Nephron progenitor cell (in vitro differentiated cells): ENCODE measurements around the gene TRUB1.
"Not testable (repeated sequence)": the region's sequence is repeated elsewhere in the genome, so short reads cannot be mapped to it uniquely, and the experiment has no call there.

ENCODE experiments used
- DNase-seq: peaks from one replicate; pipeline ENCODE4 v3.0.0; 2021
- H3K27ac Mint-ChIP-seq: 2 replicates; pipeline ENCODE4 v1.8.0; 2021; ENCODE audit warnings: mild to moderate bottlenecking, moderate library complexity, mixed read lengths
- H3K27me3 Mint-ChIP-seq: 2 replicates; pipeline ENCODE4 v1.8.0; 2021; ENCODE audit warnings: mild to moderate bottlenecking, low read depth, mixed read lengths; ENCODE audit not compliant: poor library complexity
- H3K36me3 Mint-ChIP-seq: 2 replicates; pipeline ENCODE4 v1.8.0; 2021; ENCODE audit warnings: low read depth, mixed read lengths
- H3K4me1 Mint-ChIP-seq: 2 replicates; pipeline ENCODE4 v1.8.0; 2021; ENCODE audit warnings: mixed read lengths
- H3K4me3 Mint-ChIP-seq: 2 replicates; pipeline ENCODE4 v1.8.0; 2021; ENCODE audit warnings: mild to moderate bottlenecking, moderate library complexity, mixed read lengths
- H3K9me3 Mint-ChIP-seq: 2 replicates; pipeline ENCODE4 v1.8.0; 2021; ENCODE audit warnings: mild to moderate bottlenecking, moderate library complexity, mixed read lengths
- TF ChIP-seq, protein P1 (sequence below): fragments of 200-600 bp; sonication (generic); IDR thresholded peaks from 2 replicates; pipeline ENCODE4 v1.5.0; 2021; ENCODE audit warnings: antibody characterized with exemption

Gene TRUB1

GRCh38 chr10:114928818-114929217, 9.2 kb upstream of the TRUB1 start:
- Mint-ChIP-seq H3K4me1 (peaks cover 27% of the 10 kb centered on the region), H3K9me3 (peaks cover 19% of the 10 kb centered on the region), H3K27me3 (peaks cover 5% of the 10 kb centered on the region), H3K36me3 (peaks cover 7% of the 10 kb centered on the region), H3K4me3 (no peak overlapping the region), H3K27ac (no peak overlapping the region)
- TF ChIP-seq, protein P1, sequence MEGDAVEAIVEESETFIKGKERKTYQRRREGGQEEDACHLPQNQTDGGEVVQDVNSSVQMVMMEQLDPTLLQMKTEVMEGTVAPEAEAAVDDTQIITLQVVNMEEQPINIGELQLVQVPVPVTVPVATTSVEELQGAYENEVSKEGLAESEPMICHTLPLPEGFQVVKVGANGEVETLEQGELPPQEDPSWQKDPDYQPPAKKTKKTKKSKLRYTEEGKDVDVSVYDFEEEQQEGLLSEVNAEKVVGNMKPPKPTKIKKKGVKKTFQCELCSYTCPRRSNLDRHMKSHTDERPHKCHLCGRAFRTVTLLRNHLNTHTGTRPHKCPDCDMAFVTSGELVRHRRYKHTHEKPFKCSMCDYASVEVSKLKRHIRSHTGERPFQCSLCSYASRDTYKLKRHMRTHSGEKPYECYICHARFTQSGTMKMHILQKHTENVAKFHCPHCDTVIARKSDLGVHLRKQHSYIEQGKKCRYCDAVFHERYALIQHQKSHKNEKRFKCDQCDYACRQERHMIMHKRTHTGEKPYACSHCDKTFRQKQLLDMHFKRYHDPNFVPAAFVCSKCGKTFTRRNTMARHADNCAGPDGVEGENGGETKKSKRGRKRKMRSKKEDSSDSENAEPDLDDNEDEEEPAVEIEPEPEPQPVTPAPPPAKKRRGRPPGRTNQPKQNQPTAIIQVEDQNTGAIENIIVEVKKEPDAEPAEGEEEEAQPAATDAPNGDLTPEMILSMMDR = no peak
- DNase-seq = no peak

GRCh38 chr10:114930320-114930719, 7.7 kb upstream of the TRUB1 start:
- no peak overlapping the region for H3K27ac Mint-ChIP-seq
- H3K9me3 Mint-ChIP-seq = peaks cover 17% of the 10 kb centered on the region
- peaks cover 24% of the 10 kb centered on the region for H3K4me1 Mint-ChIP-seq
- H3K27me3 Mint-ChIP-seq = peaks cover 5% of the 10 kb centered on the region
- no peak for DNase-seq
- no peak overlapping the region for H3K4me3 Mint-ChIP-seq
- H3K36me3 Mint-ChIP-seq = peaks cover 5% of the 10 kb centered on the region
- TF ChIP-seq, protein P1 = no peak

GRCh38 chr10:114931072-114931679, 6.8 kb upstream of the TRUB1 start:
- H3K4me1 Mint-ChIP-seq = peaks cover 16% of the 10 kb centered on the region

GRCh38 chr10:114932225-114932624, 5.8 kb upstream of the TRUB1 start:
- TF ChIP-seq, protein P1 = no peak
- no peak for DNase-seq
- Mint-ChIP-seq H3K4me1 (peaks cover 10% of the 10 kb centered on the region), H3K27ac (no peak overlapping the region), H3K4me3 (no peak overlapping the region), H3K36me3 (peaks cover 5% of the 10 kb centered on the region), H3K9me3 (peaks cover 17% of the 10 kb centered on the region), H3K27me3 (peaks cover 5% of the 10 kb centered on the region)

More at GRCh38 chr10:114931072-114931679, 6.8 kb upstream of the TRUB1 start:
- peaks cover 5% of the 10 kb centered on the region for H3K27me3 Mint-ChIP-seq
- no peak overlapping the region for H3K4me3 Mint-ChIP-seq
- no peak overlapping the region for H3K27ac Mint-ChIP-seq
- TF ChIP-seq, protein P1 = no peak
- H3K36me3 Mint-ChIP-seq = peaks cover 5% of the 10 kb centered on the region
- DNase-seq = no peak
- H3K9me3 Mint-ChIP-seq = peaks cover 17% of the 10 kb centered on the region

DNA sequence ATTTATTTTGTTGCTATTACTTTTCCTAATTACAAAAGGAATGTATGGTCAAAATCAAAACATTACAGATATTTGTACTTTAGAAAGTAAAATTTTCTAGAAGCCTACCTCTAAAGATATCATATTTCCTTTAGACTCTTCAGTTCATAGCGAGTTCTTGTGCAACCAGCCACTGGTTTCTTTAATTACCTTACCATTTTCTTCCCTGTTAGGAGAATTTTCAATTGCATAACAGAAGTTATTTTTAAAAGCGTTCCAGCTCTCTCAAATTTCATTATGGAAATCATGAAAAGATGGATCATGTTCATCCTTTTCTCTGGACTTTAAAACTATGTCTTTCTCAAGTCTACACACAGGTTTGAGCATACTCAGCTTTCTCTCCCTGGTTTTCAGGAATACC, 5.0 kb upstream of the TRUB1 start:
- Mint-ChIP-seq H3K27ac (no peak overlapping the region), H3K27me3 (peaks cover 5% of the 10 kb centered on the region), H3K36me3 (peaks cover 5% of the 10 kb centered on the region), H3K4me3 (no peak overlapping the region), H3K4me1 (peaks cover 3% of the 10 kb centered on the region), H3K9me3 (peaks cover 17% of the 10 kb centered on the region)
- DNase-seq = no peak
- TF ChIP-seq, protein P1 = no peak

DNA sequence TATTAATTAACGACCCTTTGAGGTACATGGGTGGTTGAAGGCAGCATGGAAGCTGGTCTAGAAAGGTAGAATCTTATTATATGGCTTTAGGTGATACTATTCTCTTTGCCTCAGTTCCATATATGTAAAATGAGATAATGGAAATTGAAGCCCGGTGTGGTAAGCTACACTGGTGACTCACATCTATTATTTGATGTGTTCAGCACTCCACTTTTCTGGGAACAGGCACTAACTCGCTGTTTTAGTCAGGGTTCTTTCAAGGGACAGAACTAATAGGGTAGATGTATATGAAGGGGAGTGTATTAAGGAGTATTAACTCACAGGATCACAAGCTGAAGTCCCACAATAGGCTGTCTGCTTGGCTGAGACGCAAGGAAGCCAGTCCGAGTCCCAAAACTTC, 4.4 kb upstream of the TRUB1 start:
- TF ChIP-seq, protein P1 = no peak

DNA sequence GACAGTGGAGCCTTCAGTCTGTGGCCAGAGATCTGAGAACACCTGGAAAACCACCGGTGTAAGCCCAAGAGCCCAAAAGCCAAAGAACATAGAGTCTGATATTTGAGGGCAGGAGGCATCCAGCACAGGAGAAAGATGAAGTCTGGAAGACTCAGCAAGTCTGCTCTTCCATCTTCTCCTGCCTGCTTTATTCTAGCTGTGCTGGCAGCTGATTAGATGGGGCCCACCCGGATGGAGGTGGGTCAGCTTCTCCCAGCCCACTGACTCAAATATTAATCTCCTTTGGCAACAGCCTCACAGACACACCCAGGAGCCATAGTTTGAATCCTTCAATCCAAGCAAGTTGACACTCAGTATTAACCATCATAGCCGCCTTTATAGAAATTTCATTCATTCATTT, 4.0 kb upstream of the TRUB1 start:
- not testable (repeated sequence) for H3K36me3 Mint-ChIP-seq, H3K27me3 Mint-ChIP-seq, DNase-seq, H3K4me1 Mint-ChIP-seq, H3K27ac Mint-ChIP-seq, H3K4me3 Mint-ChIP-seq
- H3K9me3 Mint-ChIP-seq = peaks cover 17% of the 10 kb centered on the region

More for the DNA sequence above, 4.4 kb upstream of the TRUB1 start:
- Mint-ChIP-seq H3K36me3 (peaks cover 5% of the 10 kb centered on the region), H3K27ac (no peak overlapping the region), H3K9me3 (peaks cover 17% of the 10 kb centered on the region), H3K4me3 (no peak overlapping the region), H3K4me1 (no peaks in the 10 kb centered on the region), H3K27me3 (peaks cover 5% of the 10 kb centered on the region)
- DNase-seq = no peak
